ENCODE results near the gene PDZRN4.

PDZRN4 gene

DNA sequence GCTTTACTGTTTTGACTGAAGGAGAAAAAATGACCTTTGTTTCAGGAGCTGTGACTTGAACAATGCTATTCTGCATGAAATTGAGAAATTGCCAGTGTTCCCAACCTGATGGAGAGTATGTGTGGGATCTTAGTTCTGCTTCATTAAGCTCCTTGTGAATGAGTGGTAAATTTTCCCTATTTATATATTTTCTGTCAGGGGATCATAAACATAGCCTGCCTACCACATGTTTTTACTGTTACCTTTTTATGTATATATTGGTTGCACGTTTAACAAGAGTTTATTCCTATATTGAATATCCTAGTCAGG is 271.7 kb downstream of the PDZRN4 start:
- H3K4ac ChIP-seq (ENCODE audit: low read depth, low read length) = no peak overlapping the region
- WGBS (ENCODE audit: extremely low coverage, insufficient coverage, insufficient read length) = no CpG with 5 or more reads among the region's 1 CpG
- H3K4me1 ChIP-seq (ENCODE audit: control insufficient read depth in 1 of 2, insufficient read depth in 2 of 2, low read length in 2 of 2) = no peaks in the 10 kb centered on the region
- H3K18ac ChIP-seq (ENCODE audit: low read length) = no peak overlapping the region
- no peak overlapping the region for H3K14ac ChIP-seq (ENCODE audit: low read length)
- no peak overlapping the region for H2BK5ac ChIP-seq (ENCODE audit: low read depth, low read length, poor library complexity)
- no peak overlapping the region for H4K91ac ChIP-seq (ENCODE audit: low read depth, low read length)
- no peak overlapping the region for H3K4me3 ChIP-seq (ENCODE audit: low read depth, low read length)
- no peak overlapping the region for H3K23ac ChIP-seq (ENCODE audit: low read length)
- H2BK120ac ChIP-seq (ENCODE audit: insufficient read depth, low read length, poor library complexity) = no peak overlapping the region
- H4K8ac ChIP-seq (ENCODE audit: low read depth, low read length) = no peak overlapping the region
- no peak overlapping the region for H2AK5ac ChIP-seq (ENCODE audit: low read length)
- no peaks in the 10 kb centered on the region for H3K36me3 ChIP-seq (ENCODE audit: control insufficient read depth in 1 of 2, insufficient read depth in 2 of 2, low read length in 2 of 2)
- no peak for DNase-seq
- H3K9ac ChIP-seq (ENCODE audit: low read length) = no peak overlapping the region
- H2AFZ ChIP-seq (ENCODE audit: insufficient read depth, low read length, poor library complexity) = no peak overlapping the region
- H3K9me3 ChIP-seq (ENCODE audit: insufficient read depth, low read depth, low read length) = no peaks in the 10 kb centered on the region
- no peaks in the 10 kb centered on the region for H3K79me1 ChIP-seq (ENCODE audit: low read length)
- H4K12ac ChIP-seq (ENCODE audit: low read depth, low read length) = no peak overlapping the region
- H3K27me3 ChIP-seq (ENCODE audit: insufficient read depth, low read length) = no peaks in the 10 kb centered on the region
- no peak overlapping the region for H3K4me2 ChIP-seq (ENCODE audit: low read length)
- H3K27ac ChIP-seq (ENCODE audit: low read depth, low read length) = no peak overlapping the region
- H3K79me2 ChIP-seq (ENCODE audit: control insufficient read depth, insufficient read depth, low read length, poor library complexity) = no peaks in the 10 kb centered on the region
- H2BK12ac ChIP-seq (ENCODE audit: low read length) = no peak overlapping the region

DNA sequence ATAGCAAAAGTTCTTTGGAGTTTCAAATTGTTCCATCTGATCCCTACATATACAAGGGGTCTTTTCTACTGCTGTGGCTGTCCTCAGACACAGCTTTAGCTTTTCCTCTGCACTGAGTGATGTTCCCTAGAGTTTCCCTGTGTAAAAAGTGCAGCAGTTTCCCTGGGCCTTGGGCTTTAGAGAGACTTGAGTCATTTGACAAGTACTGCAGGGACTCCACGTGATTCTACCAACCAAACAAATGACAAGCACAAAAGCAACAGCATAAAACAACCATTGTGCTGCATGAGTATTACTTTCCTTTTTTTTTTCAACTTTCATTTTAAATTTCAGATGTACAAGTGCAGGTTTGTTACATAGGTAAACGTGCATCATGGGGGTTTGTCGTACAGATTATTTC is 272.8 kb downstream of the PDZRN4 start:
- Histone ChIP-seq H3K18ac (ENCODE audit: low read length) (no peak overlapping the region), H3K4me1 (ENCODE audit: control insufficient read depth in 1 of 2, insufficient read depth in 2 of 2, low read length in 2 of 2) (no peaks in the 10 kb centered on the region), H3K27ac (ENCODE audit: low read depth, low read length) (no peak overlapping the region), H2BK12ac (ENCODE audit: low read length) (no peak overlapping the region), H3K14ac (ENCODE audit: low read length) (no peak overlapping the region), H2AK5ac (ENCODE audit: low read length) (no peak overlapping the region), H3K27me3 (ENCODE audit: insufficient read depth, low read length) (no peaks in the 10 kb centered on the region), H3K9me3 (ENCODE audit: insufficient read depth, low read depth, low read length) (no peaks in the 10 kb centered on the region), H2AFZ (ENCODE audit: insufficient read depth, low read length, poor library complexity) (no peak overlapping the region), H3K79me2 (ENCODE audit: control insufficient read depth, insufficient read depth, low read length, poor library complexity) (no peaks in the 10 kb centered on the region), H3K36me3 (ENCODE audit: control insufficient read depth in 1 of 2, insufficient read depth in 2 of 2, low read length in 2 of 2) (no peaks in the 10 kb centered on the region), H2BK5ac (ENCODE audit: low read depth, low read length, poor library complexity) (no peak overlapping the region), H4K91ac (ENCODE audit: low read depth, low read length) (no peak overlapping the region), H3K9ac (ENCODE audit: low read length) (no peak overlapping the region), H4K8ac (ENCODE audit: low read depth, low read length) (no peak overlapping the region), H3K4me3 (ENCODE audit: low read depth, low read length) (no peak overlapping the region), H4K12ac (ENCODE audit: low read depth, low read length) (no peak overlapping the region), H3K23ac (ENCODE audit: low read length) (no peak overlapping the region), H3K4me2 (ENCODE audit: low read length) (no peak overlapping the region), H3K79me1 (ENCODE audit: low read length) (no peaks in the 10 kb centered on the region), H2BK120ac (ENCODE audit: insufficient read depth, low read length, poor library complexity) (no peak overlapping the region), H3K4ac (ENCODE audit: low read depth, low read length) (no peak overlapping the region)
- no peak for DNase-seq
- WGBS (ENCODE audit: extremely low coverage, insufficient coverage, insufficient read length) = no CpG with 5 or more reads among the region's 3 CpGs

DNA sequence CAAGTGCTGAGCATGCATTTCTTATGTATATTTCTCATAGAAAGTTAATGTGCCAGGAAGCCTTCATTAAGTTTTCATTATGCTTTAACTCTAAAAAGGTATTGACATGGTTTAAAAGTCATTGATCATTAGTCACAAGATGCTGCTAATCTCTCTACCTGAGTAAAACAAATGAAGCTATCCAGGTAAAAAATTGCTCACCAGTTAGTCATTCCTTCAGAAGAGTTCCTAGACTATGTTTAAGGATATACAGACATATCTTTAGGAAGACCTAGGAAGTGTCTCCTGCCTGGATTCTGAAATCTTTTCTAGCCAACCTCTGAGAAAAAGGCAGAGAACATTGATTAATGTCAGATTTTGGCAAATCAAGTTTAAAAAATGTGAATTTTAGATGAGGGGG is 274.2 kb downstream of the PDZRN4 start:
- Histone ChIP-seq H3K27ac (ENCODE audit: low read depth, low read length) (no peak overlapping the region), H3K36me3 (ENCODE audit: control insufficient read depth in 1 of 2, insufficient read depth in 2 of 2, low read length in 2 of 2) (no peaks in the 10 kb centered on the region), H3K9ac (ENCODE audit: low read length) (no peak overlapping the region), H4K12ac (ENCODE audit: low read depth, low read length) (no peak overlapping the region), H4K91ac (ENCODE audit: low read depth, low read length) (no peak overlapping the region), H3K4ac (ENCODE audit: low read depth, low read length) (no peak overlapping the region), H2BK120ac (ENCODE audit: insufficient read depth, low read length, poor library complexity) (no peak overlapping the region), H3K27me3 (ENCODE audit: insufficient read depth, low read length) (no peaks in the 10 kb centered on the region), H3K18ac (ENCODE audit: low read length) (no peak overlapping the region), H3K14ac (ENCODE audit: low read length) (no peak overlapping the region), H2BK12ac (ENCODE audit: low read length) (no peak overlapping the region), H2AFZ (ENCODE audit: insufficient read depth, low read length, poor library complexity) (no peak overlapping the region), H3K79me2 (ENCODE audit: control insufficient read depth, insufficient read depth, low read length, poor library complexity) (no peaks in the 10 kb centered on the region), H3K9me3 (ENCODE audit: insufficient read depth, low read depth, low read length) (no peaks in the 10 kb centered on the region), H3K23ac (ENCODE audit: low read length) (no peak overlapping the region), H4K8ac (ENCODE audit: low read depth, low read length) (no peak overlapping the region), H2AK5ac (ENCODE audit: low read length) (no peak overlapping the region), H2BK5ac (ENCODE audit: low read depth, low read length, poor library complexity) (no peak overlapping the region), H3K4me3 (ENCODE audit: low read depth, low read length) (no peak overlapping the region), H3K79me1 (ENCODE audit: low read length) (no peaks in the 10 kb centered on the region), H3K4me1 (ENCODE audit: control insufficient read depth in 1 of 2, insufficient read depth in 2 of 2, low read length in 2 of 2) (no peaks in the 10 kb centered on the region), H3K4me2 (ENCODE audit: low read length) (no peak overlapping the region)
- DNase-seq = no peak

DNA sequence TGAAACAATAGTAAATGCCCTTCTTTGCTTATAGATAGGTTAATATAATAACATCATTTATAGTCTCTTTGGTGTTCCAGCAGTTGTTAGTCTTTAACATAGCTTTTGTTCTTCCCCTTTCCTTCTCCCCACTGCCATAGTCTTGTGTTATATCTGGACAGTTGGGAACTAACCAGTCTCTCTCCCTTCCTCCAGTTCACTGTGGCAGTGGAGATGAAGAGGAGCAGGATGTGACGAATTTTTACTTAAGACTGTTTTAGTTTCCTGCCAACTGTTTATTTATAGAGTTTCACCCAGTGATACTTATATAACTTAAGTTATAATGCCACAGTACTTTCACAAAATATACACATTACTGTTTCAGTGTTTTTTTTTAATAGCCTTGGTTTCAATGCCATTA is 277.4 kb downstream of the PDZRN4 start:
- Histone ChIP-seq H3K79me2 (ENCODE audit: control insufficient read depth, insufficient read depth, low read length, poor library complexity) (no peaks in the 10 kb centered on the region), H2BK120ac (ENCODE audit: insufficient read depth, low read length, poor library complexity) (no peak overlapping the region), H3K23ac (ENCODE audit: low read length) (no peak overlapping the region), H3K27ac (ENCODE audit: low read depth, low read length) (no peak overlapping the region), H3K4me3 (ENCODE audit: low read depth, low read length) (no peak overlapping the region), H2BK12ac (ENCODE audit: low read length) (no peak overlapping the region), H3K4me2 (ENCODE audit: low read length) (no peak overlapping the region), H3K4me1 (ENCODE audit: control insufficient read depth in 1 of 2, insufficient read depth in 2 of 2, low read length in 2 of 2) (no peaks in the 10 kb centered on the region), H2AK5ac (ENCODE audit: low read length) (no peak overlapping the region), H3K79me1 (ENCODE audit: low read length) (no peaks in the 10 kb centered on the region), H2AFZ (ENCODE audit: insufficient read depth, low read length, poor library complexity) (no peak overlapping the region), H3K27me3 (ENCODE audit: insufficient read depth, low read length) (no peaks in the 10 kb centered on the region), H3K9ac (ENCODE audit: low read length) (no peak overlapping the region), H3K4ac (ENCODE audit: low read depth, low read length) (no peak overlapping the region), H3K14ac (ENCODE audit: low read length) (no peak overlapping the region), H2BK5ac (ENCODE audit: low read depth, low read length, poor library complexity) (no peak overlapping the region), H4K12ac (ENCODE audit: low read depth, low read length) (no peak overlapping the region), H4K8ac (ENCODE audit: low read depth, low read length) (no peak overlapping the region), H3K18ac (ENCODE audit: low read length) (no peak overlapping the region), H3K9me3 (ENCODE audit: insufficient read depth, low read depth, low read length) (no peaks in the 10 kb centered on the region), H3K36me3 (ENCODE audit: control insufficient read depth in 1 of 2, insufficient read depth in 2 of 2, low read length in 2 of 2) (no peaks in the 10 kb centered on the region), H4K91ac (ENCODE audit: low read depth, low read length) (no peak overlapping the region)
- DNase-seq = no peak
- no CpG with 5 or more reads among the region's 1 CpG for WGBS (ENCODE audit: extremely low coverage, insufficient coverage, insufficient read length)

DNA sequence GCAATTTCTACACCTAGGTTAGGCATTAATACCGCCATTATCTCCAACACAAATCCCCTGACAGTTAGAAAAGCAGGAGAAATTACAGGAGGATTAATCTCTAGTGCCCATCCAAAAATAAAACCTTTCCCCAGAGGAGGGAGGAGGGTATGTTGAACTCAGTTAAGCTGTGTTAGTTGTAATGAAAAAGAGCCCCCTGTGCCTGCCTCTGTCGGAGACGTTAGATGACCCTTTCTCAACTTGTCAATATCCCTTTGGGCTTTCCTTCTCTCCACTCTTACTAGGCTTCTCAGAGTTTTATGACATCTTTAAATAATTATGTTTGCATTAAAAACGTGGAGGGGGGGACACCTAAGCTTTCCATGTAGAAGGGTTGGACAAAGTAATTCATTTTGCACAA is 278.2 kb downstream of the PDZRN4 start:
- H2AFZ ChIP-seq (ENCODE audit: insufficient read depth, low read length, poor library complexity) = no peak overlapping the region
- H3K18ac ChIP-seq (ENCODE audit: low read length) = no peak overlapping the region
- no peak overlapping the region for H3K4me2 ChIP-seq (ENCODE audit: low read length)
- H2BK5ac ChIP-seq (ENCODE audit: low read depth, low read length, poor library complexity) = no peak overlapping the region
- no peak overlapping the region for H3K23ac ChIP-seq (ENCODE audit: low read length)
- H3K4ac ChIP-seq (ENCODE audit: low read depth, low read length) = no peak overlapping the region
- H3K27ac ChIP-seq (ENCODE audit: low read depth, low read length) = no peak overlapping the region
- H3K9me3 ChIP-seq (ENCODE audit: insufficient read depth, low read depth, low read length) = no peaks in the 10 kb centered on the region
- H3K4me1 ChIP-seq (ENCODE audit: control insufficient read depth in 1 of 2, insufficient read depth in 2 of 2, low read length in 2 of 2) = no peaks in the 10 kb centered on the region
- no peak overlapping the region for H2BK120ac ChIP-seq (ENCODE audit: insufficient read depth, low read length, poor library complexity)
- H4K8ac ChIP-seq (ENCODE audit: low read depth, low read length) = no peak overlapping the region
- no peak for DNase-seq
- no peak overlapping the region for H4K91ac ChIP-seq (ENCODE audit: low read depth, low read length)
- no peaks in the 10 kb centered on the region for H3K36me3 ChIP-seq (ENCODE audit: control insufficient read depth in 1 of 2, insufficient read depth in 2 of 2, low read length in 2 of 2)
- no peaks in the 10 kb centered on the region for H3K79me2 ChIP-seq (ENCODE audit: control insufficient read depth, insufficient read depth, low read length, poor library complexity)
- no peaks in the 10 kb centered on the region for H3K79me1 ChIP-seq (ENCODE audit: low read length)
- no peak overlapping the region for H4K12ac ChIP-seq (ENCODE audit: low read depth, low read length)
- H3K14ac ChIP-seq (ENCODE audit: low read length) = no peak overlapping the region
- no peak overlapping the region for H2BK12ac ChIP-seq (ENCODE audit: low read length)
- WGBS (ENCODE audit: extremely low coverage, insufficient coverage, insufficient read length) = no CpG with 5 or more reads among the region's 4 CpGs
- no peak overlapping the region for H2AK5ac ChIP-seq (ENCODE audit: low read length)
- no peak overlapping the region for H3K4me3 ChIP-seq (ENCODE audit: low read depth, low read length)
- H3K9ac ChIP-seq (ENCODE audit: low read length) = no peak overlapping the region
- no peaks in the 10 kb centered on the region for H3K27me3 ChIP-seq (ENCODE audit: insufficient read depth, low read length)

Data from trophoblast cell (in vitro differentiated cells and primary cell).